Neural cell (in vitro differentiated cells): ENCODE results near the gene RNASE2. TPM values are rescaled to one million over a fixed set of nuclear protein-coding genes. Genes with fewer than 3 reads are reported as not detected.

Source experiments
- H2AFZ ChIP-seq: fragments of 200-600, 300-800 bp; sonication (generic), shearing (Covaris generic); 2 replicates; pipeline ENCODE4 v1.6.0; 2014; ENCODE audit warnings: low read depth, mild to moderate bottlenecking, antibody characterized with exemption, low read length, moderate library complexity
- H3F3A ChIP-seq: fragments of 200-600 bp; shearing (Covaris generic); 2 replicates; pipeline ENCODE4 v1.6.1; 2016; ENCODE audit warnings: mild to moderate bottlenecking, moderate library complexity, mixed read lengths, antibody characterized with exemption, low read length; ENCODE audit not compliant: insufficient read depth, poor library complexity, severe bottlenecking
- H3K27ac ChIP-seq: fragments of 200-600, 300-800 bp; sonication (generic), shearing (Covaris generic); 2 replicates; pipeline ENCODE4 v1.5.1; 2014; ENCODE audit warnings: mild to moderate bottlenecking, low read length, moderate library complexity
- H3K27me3 ChIP-seq: fragments of 300-800, 200-600 bp; sonication (generic), shearing (Covaris generic); 2 replicates; pipeline ENCODE4 v1.6.0; 2014; ENCODE audit warnings: mild to moderate bottlenecking, low read depth, low read length, moderate library complexity; ENCODE audit not compliant: insufficient read depth
- H3K36me3 ChIP-seq: fragments of 300-800, 200-600 bp; sonication (generic), shearing (Covaris generic); 2 replicates; pipeline ENCODE4 v1.5.1; 2014; ENCODE audit warnings: mild to moderate bottlenecking, antibody characterized with exemption, low read length, moderate library complexity; ENCODE audit not compliant: insufficient read depth
- H3K4me2 ChIP-seq: fragments of 300-800, 200-600 bp; sonication (generic), shearing (Covaris generic); 2 replicates; pipeline ENCODE4 v1.6.0; 2014; ENCODE audit warnings: mild to moderate bottlenecking, low read length
- H3K4me3 ChIP-seq: fragments of 300-800, 200-600 bp; sonication (generic), shearing (Covaris generic); 2 replicates; pipeline ENCODE4 v1.5.1; 2014; ENCODE audit warnings: mild to moderate bottlenecking, low read length, moderate library complexity
- H3K79me2 ChIP-seq: fragments of 200-600 bp; shearing (Covaris generic); replicated peaks from 2 replicates; pipeline ENCODE4 v1.6.0; 2014; ENCODE audit warnings: mild to moderate bottlenecking, low read length, moderate library complexity; ENCODE audit not compliant: insufficient read depth
- H3K9ac ChIP-seq: fragments of 300-800, 200-600 bp; sonication (generic), shearing (Covaris generic); 2 replicates; pipeline ENCODE4 v1.6.1; 2016; ENCODE audit warnings: mild to moderate bottlenecking, low read length, mixed read lengths
- H3K9me2 ChIP-seq: fragments of 200-600 bp; shearing (Covaris generic); 2 replicates; pipeline ENCODE4 v1.6.1; 2016; ENCODE audit warnings: mild to moderate bottlenecking, low read length, mixed read lengths; ENCODE audit not compliant: insufficient read depth
- H3K9me3 ChIP-seq: fragments of 200-600, 300-800 bp; sonication (generic), shearing (Covaris generic); 2 replicates; pipeline ENCODE4 v1.6.1; 2016; ENCODE audit warnings: mild to moderate bottlenecking, mixed run types, low read length, moderate library complexity, mixed read lengths
- H4K20me1 ChIP-seq: fragments of 200-600 bp; shearing (Covaris generic); 2 replicates; pipeline ENCODE4 v1.6.1; 2016; ENCODE audit warnings: mild to moderate bottlenecking, mixed run types; ENCODE audit not compliant: insufficient read depth
- EP300 ChIP-seq: fragments of 450-650 bp; conservative IDR thresholded peaks from 2 replicates; pipeline ENCODE4 v1.6.1; 2014; ENCODE audit warnings: antibody characterized with exemption, mild to moderate bottlenecking, moderate library complexity; ENCODE audit not compliant: poor library complexity, severe bottlenecking
- EZH2 ChIP-seq: fragments of 200-600, 300-800 bp; shearing (Covaris generic), sonication (generic); IDR thresholded peaks from 2 replicates; pipeline ENCODE4 v1.6.1; 2014; ENCODE audit warnings: antibody characterized with exemption, low read length, borderline replicate concordance, mild to moderate bottlenecking; ENCODE audit not compliant: insufficient read depth, poor library complexity, severe bottlenecking
- MXI1 ChIP-seq: fragments of 450-650 bp; conservative IDR thresholded peaks from 2 replicates; pipeline ENCODE4 v1.6.1; 2014; ENCODE audit warnings: antibody characterized with exemption, mild to moderate bottlenecking; ENCODE audit not compliant: poor library complexity, severe bottlenecking
- POLR2AphosphoS5 ChIP-seq: IDR thresholded peaks from 2 replicates; pipeline ENCODE4 v1.6.1; 2012
- RAD21 ChIP-seq: fragments of 450-650 bp; conservative IDR thresholded peaks from 2 replicates; pipeline ENCODE4 v1.6.1; 2014; ENCODE audit warnings: antibody characterized with exemption, mild to moderate bottlenecking, moderate library complexity
- SMC3 ChIP-seq: fragments of 450-650 bp; conservative IDR thresholded peaks from 2 replicates; pipeline ENCODE4 v1.6.1; 2014; ENCODE audit warnings: antibody characterized with exemption, mild to moderate bottlenecking, moderate library complexity; ENCODE audit not compliant: poor library complexity
- TAF1 ChIP-seq: IDR thresholded peaks from 2 replicates; pipeline ENCODE4 v1.6.1; 2012; ENCODE audit warnings: low read depth
- polyA plus RNA-seq: library from polyadenylated mRNA; depleted of rRNA; stranded (reverse); fragments of >200 nt; gene quantifications from 2 replicates; pipeline ENCODE4 v1.2.3, GENCODE V29; 2014
- TF ChIP-seq, protein P1 (sequence below): fragments of 450-650 bp; IDR thresholded peaks from 2 replicates; pipeline ENCODE4 v1.5.1; 2014; ENCODE audit warnings: antibody characterized with exemption, mild to moderate bottlenecking, moderate library complexity; ENCODE audit not compliant: poor library complexity, severe bottlenecking
- TF ChIP-seq, protein P2 (sequence below): IDR thresholded peaks from 2 replicates; pipeline ENCODE4 v1.6.1; 2012; ENCODE audit warnings: borderline replicate concordance

The RNASE2 gene
- polyA plus RNA-seq, 1 donor from 2014 or later, result not detected

DNA sequence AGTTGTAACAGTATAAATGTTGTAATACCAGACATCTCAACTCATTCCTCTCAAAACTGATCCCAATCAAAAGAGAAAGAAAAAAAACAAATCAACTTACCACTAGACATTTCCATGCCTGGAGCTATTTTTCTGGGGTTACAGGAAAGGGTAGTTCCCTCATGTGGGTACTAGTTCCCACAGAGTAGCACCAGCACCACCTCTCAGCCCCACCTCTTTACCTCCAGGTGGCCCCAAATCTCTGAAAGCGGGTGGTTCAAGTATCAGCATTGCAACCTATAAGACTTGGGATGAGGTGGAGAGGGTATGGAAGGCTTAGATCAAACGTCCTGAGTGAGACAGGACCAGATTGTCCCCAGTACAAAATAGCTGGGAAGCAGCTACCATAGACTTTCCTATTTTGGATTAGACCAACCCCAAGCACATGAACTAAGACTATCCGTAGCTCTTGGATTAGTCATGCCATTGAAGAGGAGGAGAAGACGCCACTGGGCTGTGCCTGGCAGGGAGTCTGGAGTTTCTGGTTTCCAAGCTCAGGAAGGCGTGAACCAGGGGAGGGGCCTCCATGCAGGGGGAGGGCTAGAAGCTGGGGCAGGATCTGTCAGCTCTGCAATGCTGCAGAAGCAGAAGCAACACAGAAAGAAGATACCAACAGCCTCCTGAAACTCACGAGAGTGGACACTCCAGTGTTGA lies 43.5 kb downstream of the RNASE2 start, which contains the start of gene SLC39A2:
Gene SLC39A2, plus strand, starts transcription at position 620 of the 693 bp plus-strand sequence. CDS start 154 bp downstream, outside the sequence.
- no peaks in the 10 kb centered on the region for H3K27me3 ChIP-seq
- H3K79me2 ChIP-seq, result no peaks in the 10 kb centered on the region
- TF ChIP-seq MXI1 (no peak), SMC3 (no peak), RAD21 (no peak)
- TF ChIP-seq, protein P1, sequence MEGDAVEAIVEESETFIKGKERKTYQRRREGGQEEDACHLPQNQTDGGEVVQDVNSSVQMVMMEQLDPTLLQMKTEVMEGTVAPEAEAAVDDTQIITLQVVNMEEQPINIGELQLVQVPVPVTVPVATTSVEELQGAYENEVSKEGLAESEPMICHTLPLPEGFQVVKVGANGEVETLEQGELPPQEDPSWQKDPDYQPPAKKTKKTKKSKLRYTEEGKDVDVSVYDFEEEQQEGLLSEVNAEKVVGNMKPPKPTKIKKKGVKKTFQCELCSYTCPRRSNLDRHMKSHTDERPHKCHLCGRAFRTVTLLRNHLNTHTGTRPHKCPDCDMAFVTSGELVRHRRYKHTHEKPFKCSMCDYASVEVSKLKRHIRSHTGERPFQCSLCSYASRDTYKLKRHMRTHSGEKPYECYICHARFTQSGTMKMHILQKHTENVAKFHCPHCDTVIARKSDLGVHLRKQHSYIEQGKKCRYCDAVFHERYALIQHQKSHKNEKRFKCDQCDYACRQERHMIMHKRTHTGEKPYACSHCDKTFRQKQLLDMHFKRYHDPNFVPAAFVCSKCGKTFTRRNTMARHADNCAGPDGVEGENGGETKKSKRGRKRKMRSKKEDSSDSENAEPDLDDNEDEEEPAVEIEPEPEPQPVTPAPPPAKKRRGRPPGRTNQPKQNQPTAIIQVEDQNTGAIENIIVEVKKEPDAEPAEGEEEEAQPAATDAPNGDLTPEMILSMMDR, result no peak
- TF ChIP-seq, protein P2, sequence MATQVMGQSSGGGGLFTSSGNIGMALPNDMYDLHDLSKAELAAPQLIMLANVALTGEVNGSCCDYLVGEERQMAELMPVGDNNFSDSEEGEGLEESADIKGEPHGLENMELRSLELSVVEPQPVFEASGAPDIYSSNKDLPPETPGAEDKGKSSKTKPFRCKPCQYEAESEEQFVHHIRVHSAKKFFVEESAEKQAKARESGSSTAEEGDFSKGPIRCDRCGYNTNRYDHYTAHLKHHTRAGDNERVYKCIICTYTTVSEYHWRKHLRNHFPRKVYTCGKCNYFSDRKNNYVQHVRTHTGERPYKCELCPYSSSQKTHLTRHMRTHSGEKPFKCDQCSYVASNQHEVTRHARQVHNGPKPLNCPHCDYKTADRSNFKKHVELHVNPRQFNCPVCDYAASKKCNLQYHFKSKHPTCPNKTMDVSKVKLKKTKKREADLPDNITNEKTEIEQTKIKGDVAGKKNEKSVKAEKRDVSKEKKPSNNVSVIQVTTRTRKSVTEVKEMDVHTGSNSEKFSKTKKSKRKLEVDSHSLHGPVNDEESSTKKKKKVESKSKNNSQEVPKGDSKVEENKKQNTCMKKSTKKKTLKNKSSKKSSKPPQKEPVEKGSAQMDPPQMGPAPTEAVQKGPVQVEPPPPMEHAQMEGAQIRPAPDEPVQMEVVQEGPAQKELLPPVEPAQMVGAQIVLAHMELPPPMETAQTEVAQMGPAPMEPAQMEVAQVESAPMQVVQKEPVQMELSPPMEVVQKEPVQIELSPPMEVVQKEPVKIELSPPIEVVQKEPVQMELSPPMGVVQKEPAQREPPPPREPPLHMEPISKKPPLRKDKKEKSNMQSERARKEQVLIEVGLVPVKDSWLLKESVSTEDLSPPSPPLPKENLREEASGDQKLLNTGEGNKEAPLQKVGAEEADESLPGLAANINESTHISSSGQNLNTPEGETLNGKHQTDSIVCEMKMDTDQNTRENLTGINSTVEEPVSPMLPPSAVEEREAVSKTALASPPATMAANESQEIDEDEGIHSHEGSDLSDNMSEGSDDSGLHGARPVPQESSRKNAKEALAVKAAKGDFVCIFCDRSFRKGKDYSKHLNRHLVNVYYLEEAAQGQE, result no peak
- H3K9me3 ChIP-seq, result no peaks in the 10 kb centered on the region
- H3K4me2 ChIP-seq, result no peak within 1 kb of the TSS
- H3K36me3 ChIP-seq, result peaks cover 4% of the 10 kb centered on the region
- H4K20me1 ChIP-seq, result no peaks in the 10 kb centered on the region
- H3K4me3 ChIP-seq, result no peak within 1 kb of the TSS
- H3K9ac ChIP-seq, result no peak within 1 kb of the TSS
- no peaks in the 10 kb centered on the region for H3F3A ChIP-seq
- H2AFZ ChIP-seq, result no peak within 1 kb of the TSS
- no peaks in the 10 kb centered on the region for H3K9me2 ChIP-seq
- H3K27ac ChIP-seq, result no peak within 1 kb of the TSS

DNA sequence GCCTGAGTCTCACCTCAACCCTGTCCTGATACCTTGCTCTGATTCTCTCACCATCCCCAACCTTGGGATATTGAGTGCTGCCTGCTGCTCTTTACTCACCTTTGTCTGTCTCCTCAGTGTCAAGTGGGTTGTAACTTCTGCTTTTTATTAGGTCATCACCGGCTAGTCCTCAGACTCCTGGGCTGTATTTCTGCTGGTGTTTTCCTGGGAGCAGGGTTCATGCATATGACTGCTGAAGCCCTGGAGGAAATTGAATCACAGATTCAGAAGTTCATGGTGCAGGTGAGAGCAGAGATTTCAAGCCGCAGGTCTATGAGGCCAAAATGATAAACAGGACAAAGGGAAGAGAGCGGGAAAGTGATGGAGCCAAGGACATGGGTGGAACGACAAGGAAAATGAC lies 44.3 kb downstream of the RNASE2 start:
- Histone ChIP-seq H3K27ac (no peak overlapping the region), H3K9me3 (no peaks in the 10 kb centered on the region), H3F3A (no peaks in the 10 kb centered on the region), H3K4me3 (no peak overlapping the region), H3K9ac (no peak overlapping the region), H3K36me3 (no peaks in the 10 kb centered on the region), H3K4me2 (no peak overlapping the region), H3K79me2 (no peaks in the 10 kb centered on the region), H3K9me2 (no peaks in the 10 kb centered on the region), H2AFZ (no peak overlapping the region), H3K27me3 (no peaks in the 10 kb centered on the region), H4K20me1 (no peaks in the 10 kb centered on the region)
- TF ChIP-seq EP300 (no peak), RAD21 (no peak), TAF1 (no peak)

DNA sequence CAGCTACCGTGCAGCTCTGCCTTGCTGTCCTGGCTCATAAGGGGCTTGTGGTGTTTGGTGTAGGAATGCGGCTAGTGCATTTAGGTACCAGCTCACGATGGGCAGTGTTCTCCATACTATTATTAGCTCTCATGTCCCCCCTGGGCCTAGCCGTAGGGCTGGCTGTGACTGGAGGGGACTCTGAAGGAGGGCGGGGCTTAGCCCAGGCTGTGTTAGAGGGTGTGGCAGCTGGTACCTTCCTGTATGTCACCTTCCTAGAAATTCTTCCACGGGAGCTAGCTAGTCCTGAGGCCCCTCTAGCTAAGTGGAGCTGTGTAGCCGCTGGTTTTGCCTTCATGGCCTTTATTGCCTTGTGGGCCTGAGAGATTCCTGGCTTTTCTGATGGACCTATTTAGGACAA lies 45.9 kb downstream of the RNASE2 start:
- Histone ChIP-seq H3F3A (no peaks in the 10 kb centered on the region), H3K27ac (no peak overlapping the region), H3K27me3 (no peaks in the 10 kb centered on the region), H3K36me3 (no peaks in the 10 kb centered on the region), H3K9ac (no peak overlapping the region), H3K9me2 (no peaks in the 10 kb centered on the region), H2AFZ (no peak overlapping the region), H3K4me2 (no peak overlapping the region), H3K4me3 (no peak overlapping the region), H3K79me2 (no peaks in the 10 kb centered on the region), H4K20me1 (no peaks in the 10 kb centered on the region), H3K9me3 (no peaks in the 10 kb centered on the region)
- TF ChIP-seq POLR2AphosphoS5 (no peak), EZH2 (no peak), RAD21 (no peak), SMC3 (no peak)
